Choroid plexus epithelial cell (primary cell): Measurements from ENCODE around the gene GSTT2.
A peak's percentile ranks its signal among the peaks of the same experiment; 100 is the strongest.

ENCODE experiments used
- DNase-seq: peaks from one replicate; pipeline ENCODE4 v3.0.0-alpha.2; 2010; ENCODE audit warnings: low read depth
- H3K4me3 ChIP-seq: 2 replicates; pipeline ENCODE4 v1.5.1; 2011; ENCODE audit warnings: low read depth, mild to moderate bottlenecking, control low read depth, low read length, moderate library complexity
- TF ChIP-seq, protein P1 (sequence below): conservative IDR thresholded peaks from 2 replicates; pipeline ENCODE4 v1.5.1; 2011; ENCODE audit warnings: low read depth, mild to moderate bottlenecking, control low read depth, inconsistent platforms, low read length, moderate library complexity

GSTT2 gene

DNA sequence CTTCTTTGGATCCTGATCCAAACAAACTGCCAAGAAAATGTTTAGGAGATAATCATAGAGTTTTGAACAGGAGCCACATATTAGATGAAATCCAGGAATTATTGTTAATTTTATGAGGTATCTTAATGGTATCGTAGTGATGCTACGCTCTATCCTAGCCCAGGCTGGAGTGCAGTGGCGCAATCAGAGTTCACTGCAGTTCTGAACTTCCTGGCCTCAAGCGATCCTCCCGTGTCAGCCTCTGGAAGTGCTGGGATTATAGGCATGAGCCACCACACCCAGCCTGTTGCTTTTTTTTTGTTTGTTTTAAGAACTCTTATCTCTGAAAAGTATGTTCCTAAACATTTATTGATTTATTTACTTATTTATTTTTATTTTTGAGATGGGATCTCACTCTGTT lies 22.9 kb downstream of the GSTT2 start:
- TF ChIP-seq, protein P1, sequence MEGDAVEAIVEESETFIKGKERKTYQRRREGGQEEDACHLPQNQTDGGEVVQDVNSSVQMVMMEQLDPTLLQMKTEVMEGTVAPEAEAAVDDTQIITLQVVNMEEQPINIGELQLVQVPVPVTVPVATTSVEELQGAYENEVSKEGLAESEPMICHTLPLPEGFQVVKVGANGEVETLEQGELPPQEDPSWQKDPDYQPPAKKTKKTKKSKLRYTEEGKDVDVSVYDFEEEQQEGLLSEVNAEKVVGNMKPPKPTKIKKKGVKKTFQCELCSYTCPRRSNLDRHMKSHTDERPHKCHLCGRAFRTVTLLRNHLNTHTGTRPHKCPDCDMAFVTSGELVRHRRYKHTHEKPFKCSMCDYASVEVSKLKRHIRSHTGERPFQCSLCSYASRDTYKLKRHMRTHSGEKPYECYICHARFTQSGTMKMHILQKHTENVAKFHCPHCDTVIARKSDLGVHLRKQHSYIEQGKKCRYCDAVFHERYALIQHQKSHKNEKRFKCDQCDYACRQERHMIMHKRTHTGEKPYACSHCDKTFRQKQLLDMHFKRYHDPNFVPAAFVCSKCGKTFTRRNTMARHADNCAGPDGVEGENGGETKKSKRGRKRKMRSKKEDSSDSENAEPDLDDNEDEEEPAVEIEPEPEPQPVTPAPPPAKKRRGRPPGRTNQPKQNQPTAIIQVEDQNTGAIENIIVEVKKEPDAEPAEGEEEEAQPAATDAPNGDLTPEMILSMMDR, result no peak
- no peak overlapping the region for H3K4me3 ChIP-seq
- DNase-seq, result no peak

DNA sequence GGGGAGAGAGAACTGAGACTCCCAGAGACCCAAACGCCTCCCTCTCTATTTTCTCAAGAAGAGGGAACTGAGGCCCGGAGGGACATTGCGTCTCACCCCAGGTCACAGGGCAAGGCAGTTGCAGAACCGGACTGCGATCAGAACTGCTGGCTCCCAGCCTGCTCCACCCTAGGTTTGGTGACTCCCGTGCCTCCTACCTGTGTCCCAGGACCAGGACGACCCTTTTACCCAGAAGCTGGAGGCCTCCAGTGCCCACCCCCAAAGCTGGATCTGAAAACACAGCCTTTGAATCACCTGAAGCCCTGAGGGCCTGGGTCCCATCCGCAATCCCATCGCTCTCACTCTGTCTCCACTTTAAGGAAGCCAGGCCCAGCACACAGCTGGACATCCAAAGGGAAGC lies 24.0 kb downstream of the GSTT2 start:
- H3K4me3 ChIP-seq, result no peak overlapping the region
- TF ChIP-seq, protein P1, result no peak
- DNase-seq, result no peak

DNA sequence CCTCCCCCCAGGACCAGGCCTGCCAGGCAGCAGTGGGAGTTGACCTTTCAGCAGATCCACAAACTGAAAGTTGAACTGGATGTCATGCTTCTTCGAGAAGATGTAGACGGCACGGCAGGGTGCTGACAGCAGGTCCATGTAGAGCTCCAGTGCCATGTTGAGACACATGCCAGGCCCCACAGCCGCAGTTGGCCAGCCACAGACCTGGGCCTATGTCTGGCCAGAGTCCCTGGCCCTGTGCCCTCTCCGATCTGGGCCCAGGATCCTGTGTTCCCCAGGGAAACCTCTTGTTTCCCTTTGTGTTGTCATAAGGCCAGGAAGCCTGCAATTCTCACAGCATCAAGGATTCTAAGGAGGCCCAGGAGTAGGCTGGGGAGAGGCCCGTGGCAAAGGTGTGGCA lies 25.3 kb downstream of the GSTT2 start, which contains the start of gene GSTT4:
Gene GSTT4 (minus strand): TSS at position 253 of the 400 bp plus-strand sequence. CDS start 97 bp downstream, at position 156.
- DNase-seq, result peak; percentile 27
- TF ChIP-seq, protein P1, result no peak
- no peak within 1 kb of the TSS for H3K4me3 ChIP-seq

DNA sequence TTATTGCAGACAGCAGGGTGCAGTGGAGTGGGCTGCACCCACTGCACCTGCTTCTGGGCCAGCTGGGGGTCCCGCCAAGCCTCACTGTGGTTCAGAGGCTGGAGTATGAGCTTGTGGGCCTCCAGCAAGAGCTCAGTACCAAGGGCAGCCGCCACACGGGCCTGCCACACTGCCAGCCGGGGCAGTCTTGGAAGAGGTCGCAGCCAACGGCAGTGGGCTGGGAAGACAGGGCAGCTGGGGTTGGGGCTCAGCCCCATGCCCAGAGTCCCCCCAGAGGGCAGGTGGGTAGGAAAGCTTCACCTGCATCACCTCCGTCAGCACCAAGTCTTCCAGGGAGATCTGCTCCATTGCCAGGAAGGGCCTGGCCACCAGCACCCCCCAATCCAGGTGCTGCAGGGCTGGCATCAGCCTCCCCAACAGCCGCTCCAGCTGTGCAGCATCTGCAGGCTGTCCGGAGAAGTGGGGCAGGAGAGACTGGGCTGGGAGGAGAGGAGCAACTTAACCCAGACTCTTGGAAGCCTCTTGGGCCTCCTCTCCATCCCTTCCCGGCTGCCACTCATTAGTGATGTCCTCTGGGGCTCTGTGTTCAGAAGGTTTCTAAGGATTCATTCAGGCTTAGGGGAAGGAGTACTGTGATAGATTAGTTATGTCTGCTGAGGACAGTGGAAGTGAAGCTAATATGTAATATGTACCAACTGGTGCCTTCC lies 26.4 kb downstream of the GSTT2 start:
- TF ChIP-seq, protein P1, result no peak

DNA sequence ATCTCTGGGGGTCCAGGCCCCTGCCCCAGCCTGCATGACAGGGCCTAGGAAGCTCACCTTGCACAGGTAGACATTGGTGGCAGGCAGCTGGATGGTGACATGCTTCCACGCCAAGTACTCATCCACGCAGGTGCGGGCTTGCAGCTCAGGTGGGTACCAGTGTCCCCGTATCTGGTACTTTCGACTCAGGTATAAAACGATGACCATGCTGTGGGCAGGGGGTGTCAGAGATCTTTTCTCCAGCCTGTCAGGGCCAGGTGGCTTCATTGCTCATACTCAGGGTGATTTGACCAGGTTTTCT lies 26.9 kb downstream of the GSTT2 start:
- no peak overlapping the region for H3K4me3 ChIP-seq
- TF ChIP-seq, protein P1, result no peak
- DNase-seq, result no peak

More for the DNA sequence above, 26.4 kb downstream of the GSTT2 start:
- H3K4me3 ChIP-seq, result no peak overlapping the region
- no peak for DNase-seq

DNA sequence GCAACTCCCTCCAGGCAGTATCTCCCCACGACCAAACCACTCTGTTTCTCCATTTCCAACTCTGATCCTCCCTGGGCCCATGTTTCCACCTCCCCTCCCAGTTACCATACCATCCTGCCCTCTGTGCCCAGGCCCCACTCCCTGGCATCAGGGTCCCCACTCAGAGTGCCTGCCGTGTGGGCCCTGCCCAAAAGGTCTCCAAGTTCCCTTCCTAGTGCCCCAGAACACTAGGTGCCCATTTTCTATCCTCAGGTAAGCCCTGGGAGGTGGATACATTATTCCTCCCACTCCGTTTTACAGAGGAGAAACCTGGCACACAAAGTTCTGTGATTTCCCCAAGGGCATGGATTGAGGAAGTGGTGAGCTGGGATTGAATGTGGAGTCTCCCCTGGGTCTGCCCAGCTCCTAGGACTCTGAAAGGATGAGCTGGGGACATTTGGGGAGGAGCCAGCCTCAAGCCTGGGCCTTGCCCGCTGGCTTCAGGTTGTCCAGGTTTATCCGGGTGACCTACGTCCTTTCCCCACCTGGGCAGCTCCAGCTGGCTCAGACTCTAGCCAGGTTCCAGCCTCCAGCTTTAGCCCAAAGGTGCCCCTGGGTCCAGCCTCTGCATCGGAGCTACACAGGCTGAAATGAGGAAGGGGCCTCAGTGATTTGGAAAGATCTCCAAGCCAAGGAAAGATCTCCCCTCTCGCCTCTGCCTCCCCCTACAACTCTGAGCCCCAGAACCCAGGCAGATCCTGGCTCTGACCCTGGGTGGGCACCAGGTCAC lies 27.5 kb downstream of the GSTT2 start:
- H3K4me3 ChIP-seq, result no peak overlapping the region
- no peak for DNase-seq
- TF ChIP-seq, protein P1, result no peak

DNA sequence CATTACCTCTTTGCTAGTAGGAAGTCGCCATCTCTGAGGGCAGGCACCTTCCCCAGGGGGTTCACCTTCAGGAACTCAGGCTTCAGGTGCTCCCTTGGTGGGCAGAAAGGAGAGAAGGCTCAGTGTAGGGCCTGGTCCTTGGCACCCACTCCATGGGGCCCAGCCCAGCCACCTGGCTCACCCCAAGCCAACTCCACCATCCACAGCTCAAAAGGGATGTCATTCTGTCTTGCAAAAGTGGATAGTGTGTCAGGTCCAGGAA lies 28.0 kb downstream of the GSTT2 start:
- TF ChIP-seq, protein P1, result no peak
- no peak overlapping the region for H3K4me3 ChIP-seq
- no peak for DNase-seq
